Lower leg skin (tissue), 4 donors: Measurements from ENCODE around the gene RASA3. TPM values are rescaled to one million over a fixed set of nuclear protein-coding genes. Genes with fewer than 3 reads are reported as not detected.

Source experiments
- DNase-seq, 2 donors: peaks; one replicate each; pipeline ENCODE4 v3.0.0-alpha.2; 2019; ENCODE audit warnings: low spot score in 2 of 2
- H3K4me3 ChIP-seq: fragments of 200-600 bp; sonication (generic); 2 replicates; pipeline ENCODE4 v1.5.1; 2017; ENCODE audit warnings: mild to moderate bottlenecking, low read depth; ENCODE audit not compliant: poor library complexity, severe bottlenecking
- CTCF ChIP-seq, 3 donors: fragments of 450-650 bp; IDR thresholded peaks; one replicate each; pipeline ENCODE4 v1.5.1; 2016; ENCODE audit warnings: antibody characterized with exemption in 3 of 3, mild to moderate bottlenecking in 3 of 3, moderate library complexity in 2 of 3
- POLR2A ChIP-seq, 2 donors: fragments of 450-650 bp; IDR thresholded peaks; one replicate each; pipeline ENCODE4 v1.6.1; 2016 to 2017; ENCODE audit warnings: antibody characterized with exemption in 2 of 2, mild to moderate bottlenecking in 1 of 2, moderate library complexity in 1 of 2
- WGBS, 2 donors: methylation state at CpG; one replicate each; pipeline ENCODE4 v1.1.5; 2018; 5-methylcytosine and 5-hydroxymethylcytosine counted together
- intact Hi-C: fragments of 100-400 bp; cut with DNase I; formaldehyde crosslinking; loops from one replicate; pipeline ENCODE4 v1.15.0; 2023; ENCODE audit warnings: low total_unique reads
- total RNA-seq, 4 donors: library from RNA; depleted of rRNA; stranded (reverse); fragments of >200 nt; gene quantifications; one replicate each; pipeline ENCODE4 v1.1.0, GENCODE V29; 2016

Gene RASA3
- total RNA-seq, 4 donors from 2014 or later = 12.9 to 30.5 (median 24.2) TPM

GRCh38 chr13:114080739-114081561 is 51.5 kb downstream of the RASA3 start:
- peak in 1 of 2 donors; percentile 70 for DNase-seq
- no peak overlapping the region for H3K4me3 ChIP-seq

GRCh38 chr13:114079601-114080536 is 52.6 kb downstream of the RASA3 start:
- H3K4me3 ChIP-seq = no peak overlapping the region
- peak in 1 of 2 donors; percentile 81 for DNase-seq
- 90 to 92% methylated on average over 30 to 34 of the region's 37 CpGs for WGBS, 2 donors
- intact Hi-C loops = no loop called here
- TF ChIP-seq CTCF (IDR thresholded peaks at IDR 0.05) (no peak), POLR2A (IDR thresholded peaks at IDR 0.05) (no peak)

More at GRCh38 chr13:114080739-114081561, 51.5 kb downstream of the RASA3 start:
- 92 to 93% methylated on average over 31 to 34 of the region's 34 CpGs for WGBS, 2 donors
- intact Hi-C loops = no loop called here
- TF ChIP-seq POLR2A (IDR thresholded peaks at IDR 0.05) = no peak
- TF ChIP-seq CTCF (IDR thresholded peaks at IDR 0.05) = no peak

- peak in 1 of 2 donors; percentile 93 for DNase-seq
- intact Hi-C loops = no loop called here
- no peak overlapping the region for H3K4me3 ChIP-seq
- WGBS, 2 donors = 51 to 53% methylated on average over 35 to 37 of the region's 38 CpGs
- TF ChIP-seq POLR2A (IDR thresholded peaks at IDR 0.05) (no peak), CTCF (IDR thresholded peaks at IDR 0.05) (no peak)
Measured at GRCh38 chr13:114078461-114079451, 53.7 kb downstream of the RASA3 start.

- DNase-seq = peak in 1 of 2 donors; percentile 68
- intact Hi-C loops = no loop called here
- WGBS, 2 donors = 53 to 56% methylated on average over 13 of the region's 13 CpGs
- H3K4me3 ChIP-seq = no peak overlapping the region
- TF ChIP-seq POLR2A (IDR thresholded peaks at IDR 0.05) (no peak), CTCF (IDR thresholded peaks at IDR 0.05) (no peak)
Measured at GRCh38 chr13:114077933-114078325, 54.5 kb downstream of the RASA3 start.
